Nucleus accumbens (tissue), 56 donors: ENCODE data around the gene BEST4.
"Not testable (repeated sequence)": the region's sequence is repeated elsewhere in the genome, so short reads cannot be mapped to it uniquely, and the experiment has no call there.

Experiments used
- DNase-seq, 56 donors: peaks; one replicate each; lab custom pipeline; 2025; lab: John Stamatoyannopoulos, UW

Gene BEST4

GRCh38 chr1:44819608-44820327, 31.8 kb upstream of the BEST4 start:
- DNase-seq, result peak in 47 of 56 donors; percentile 24 to 76 (median 54)

- DNase-seq, result no peak
Observed at GRCh38 chr1:44819196-44819607, 31.2 kb upstream of the BEST4 start.

- DNase-seq, result no peak
Observed at GRCh38 chr1:44817771-44818495, 30.0 kb upstream of the BEST4 start.

GRCh38 chr1:44817307-44817706, 29.3 kb upstream of the BEST4 start:
- no peak for DNase-seq

- DNase-seq, result not testable (repeated sequence)
Observed at GRCh38 chr1:44815926-44816325, 28.0 kb upstream of the BEST4 start.

- DNase-seq, result peak in 4 of 56 donors; percentile 57 to 68 (median 62)
Observed at GRCh38 chr1:44812822-44813543, 25.0 kb upstream of the BEST4 start.

GRCh38 chr1:44811234-44811633, 23.3 kb upstream of the BEST4 start:
- DNase-seq, result no peak

GRCh38 chr1:44810762-44811105, 22.8 kb upstream of the BEST4 start:
- DNase-seq, result not testable (repeated sequence)

GRCh38 chr1:44810101-44810761, 22.3 kb upstream of the BEST4 start:
- DNase-seq, result peak in 24 of 56 donors; percentile 7 to 79 (median 29)

GRCh38 chr1:44808938-44809917, 21.3 kb upstream of the BEST4 start:
- peak in 9 of 56 donors; percentile 12 to 36 (median 24) for DNase-seq

GRCh38 chr1:44808063-44808937, 20.3 kb upstream of the BEST4 start, which contains the start of gene BTBD19:
Gene BTBD19, plus strand, starts transcription at chr1:44808523. Its CDS starts 298 bp downstream, at chr1:44808821.
- peak in 47 of 56 donors; percentile 21 to 82 (median 59) for DNase-seq

- peak in 50 of 56 donors; percentile 33 to 83 (median 58) for DNase-seq
Observed at GRCh38 chr1:44807364-44808062, 19.5 kb upstream of the BEST4 start.

GRCh38 chr1:44806704-44807363, 18.9 kb upstream of the BEST4 start, which contains the start of gene DYNLT4:
Gene DYNLT4, minus strand, starts transcription at chr1:44807351. Its CDS starts 683 bp downstream, at chr1:44806668.
- DNase-seq, result no peak

GRCh38 chr1:44806025-44806703, 18.2 kb upstream of the BEST4 start:
- DNase-seq, result no peak

- DNase-seq, result no peak
Observed at GRCh38 chr1:44805311-44806024, 17.5 kb upstream of the BEST4 start.
